HFF-Myc (cell line): ENCODE results near the gene CGRRF1.

ENCODE experiments used
- DNase-seq: peaks from one replicate; pipeline ENCODE4 v3.0.0-alpha.2; 2011; ENCODE audit warnings: low read depth; ENCODE audit errors: extremely low read depth
- H3K4me3 ChIP-seq: replicated peaks from 2 replicates; pipeline ENCODE4 v1.5.1; 2011; ENCODE audit warnings: low read depth, mild to moderate bottlenecking, control low read depth, low read length
- TF ChIP-seq, protein P1 (sequence below): IDR thresholded peaks from 2 replicates; pipeline ENCODE4 v1.5.1; 2012; ENCODE audit warnings: mild to moderate bottlenecking, low read depth, low read length, control low read depth; ENCODE audit errors: missing control alignments

CGRRF1 gene

DNA sequence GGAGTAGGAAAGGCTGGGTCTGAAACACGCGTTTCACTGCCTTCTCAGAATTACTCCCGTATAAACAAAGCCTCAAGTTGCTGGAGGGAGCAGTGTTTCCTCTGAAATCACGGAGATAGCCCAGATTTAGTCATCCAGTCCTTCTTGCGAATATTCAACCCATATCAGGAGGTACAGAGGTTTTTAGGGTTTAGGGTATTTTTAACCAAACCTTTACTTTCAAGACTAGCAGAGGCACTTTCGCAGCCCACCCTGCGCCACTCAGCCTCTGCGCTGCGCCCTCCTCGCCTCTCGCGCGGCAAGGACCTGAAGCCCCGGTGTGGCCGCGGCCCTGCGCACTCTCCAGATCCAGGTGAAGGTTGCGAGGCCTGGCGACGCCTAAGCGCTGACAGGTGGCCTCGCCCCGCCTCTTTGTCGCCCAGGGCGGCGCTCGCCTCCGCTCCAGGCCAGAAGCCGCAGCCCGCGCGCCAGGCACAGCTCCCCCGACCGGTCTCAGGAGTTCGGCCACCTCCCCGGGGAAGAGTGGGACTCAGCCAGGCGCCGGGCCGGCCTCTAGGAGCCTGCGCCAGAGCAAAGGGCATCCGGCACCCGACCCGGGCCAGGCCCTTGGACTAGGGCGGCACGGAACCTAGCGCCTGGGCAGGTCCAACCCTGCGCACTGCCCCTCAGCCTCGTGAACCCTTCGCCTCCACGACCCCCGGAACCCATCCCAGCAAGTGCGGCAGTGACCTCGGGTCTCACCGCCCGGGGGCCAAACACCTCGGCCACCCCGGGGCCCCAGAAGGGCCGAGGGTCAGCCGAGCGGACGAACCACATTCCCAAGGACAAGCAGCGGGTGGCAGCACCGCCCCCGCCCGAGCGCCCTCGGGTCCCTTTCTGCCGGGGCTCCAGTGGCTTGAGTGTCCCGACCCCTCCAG lies 55.4 kb downstream of the CGRRF1 start:
- no peak for DNase-seq
- TF ChIP-seq, protein P1, sequence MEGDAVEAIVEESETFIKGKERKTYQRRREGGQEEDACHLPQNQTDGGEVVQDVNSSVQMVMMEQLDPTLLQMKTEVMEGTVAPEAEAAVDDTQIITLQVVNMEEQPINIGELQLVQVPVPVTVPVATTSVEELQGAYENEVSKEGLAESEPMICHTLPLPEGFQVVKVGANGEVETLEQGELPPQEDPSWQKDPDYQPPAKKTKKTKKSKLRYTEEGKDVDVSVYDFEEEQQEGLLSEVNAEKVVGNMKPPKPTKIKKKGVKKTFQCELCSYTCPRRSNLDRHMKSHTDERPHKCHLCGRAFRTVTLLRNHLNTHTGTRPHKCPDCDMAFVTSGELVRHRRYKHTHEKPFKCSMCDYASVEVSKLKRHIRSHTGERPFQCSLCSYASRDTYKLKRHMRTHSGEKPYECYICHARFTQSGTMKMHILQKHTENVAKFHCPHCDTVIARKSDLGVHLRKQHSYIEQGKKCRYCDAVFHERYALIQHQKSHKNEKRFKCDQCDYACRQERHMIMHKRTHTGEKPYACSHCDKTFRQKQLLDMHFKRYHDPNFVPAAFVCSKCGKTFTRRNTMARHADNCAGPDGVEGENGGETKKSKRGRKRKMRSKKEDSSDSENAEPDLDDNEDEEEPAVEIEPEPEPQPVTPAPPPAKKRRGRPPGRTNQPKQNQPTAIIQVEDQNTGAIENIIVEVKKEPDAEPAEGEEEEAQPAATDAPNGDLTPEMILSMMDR, result no peak
- H3K4me3 ChIP-seq, result peak overlapping the region; percentile 75

DNA sequence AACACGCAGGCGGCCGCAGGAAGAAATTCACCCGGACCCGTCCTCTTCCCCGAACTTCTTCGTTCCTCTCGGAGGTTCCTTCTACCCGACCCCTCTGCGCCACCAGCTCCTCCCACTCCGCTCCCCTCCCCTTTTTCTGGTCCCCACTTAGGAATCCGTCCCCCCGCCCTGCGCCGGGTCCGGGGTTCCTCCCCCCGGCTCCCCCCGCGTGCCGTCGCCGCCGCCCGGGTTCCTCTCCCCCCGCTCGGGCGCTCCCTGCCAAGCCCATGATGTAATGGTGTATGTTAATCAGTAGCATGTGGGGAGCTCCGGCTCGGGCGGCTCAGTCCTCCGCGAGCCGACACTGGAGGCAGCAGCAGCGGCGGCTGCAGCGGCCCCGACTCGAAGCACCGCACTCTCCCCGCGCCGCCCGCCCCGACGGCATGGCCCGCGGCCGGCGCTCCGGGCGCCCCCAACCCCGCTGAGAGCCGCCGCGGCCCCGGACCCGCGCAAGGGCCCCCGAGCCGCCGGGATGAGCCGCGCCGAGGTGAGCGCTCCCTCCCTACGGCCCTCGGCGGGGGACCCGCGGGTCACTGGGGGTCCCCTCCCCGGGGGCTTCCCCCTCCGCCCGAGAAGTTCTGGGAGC lies 56.2 kb downstream of the CGRRF1 start:
- peak; percentile 61 for DNase-seq
- peak overlapping the region; percentile 75 for H3K4me3 ChIP-seq

GRCh38 chr14:54566410-54567223 lies 56.9 kb downstream of the CGRRF1 start, which contains the start of gene SAMD4A:
Gene SAMD4A, plus strand, starts transcription at chr14:54567128. Its CDS starts 789 bp downstream, at chr14:54567917.
- TF ChIP-seq, protein P1, result peak; percentile 23
- peak; percentile 52 for DNase-seq
- peak within 1 kb of the TSS; percentile 75 for H3K4me3 ChIP-seq

More for the DNA sequence above, 56.2 kb downstream of the CGRRF1 start:
- TF ChIP-seq, protein P1, result no peak

- TF ChIP-seq, protein P1, result no peak
- DNase-seq, result no peak
- H3K4me3 ChIP-seq, result peak overlapping the region; percentile 75
These were observed 57.5 kb downstream of the CGRRF1 start for GRCh38 chr14:54567224-54567638.

GRCh38 chr14:54567639-54568561 lies 58.2 kb downstream of the CGRRF1 start:
- TF ChIP-seq, protein P1, result no peak
- peak overlapping the region; percentile 75 for H3K4me3 ChIP-seq
- no peak for DNase-seq
